Kidney (tissue), 14 donors: ENCODE data around the gene TRUB2. TPM values are rescaled to one million over a fixed set of nuclear protein-coding genes. Genes with fewer than 3 reads are reported as not detected.

Experiments used
- DNase-seq, 5 donors: peaks; one replicate each; pipeline ENCODE4 v3.0.0-alpha.2; 2013 to 2020
- FAIRE-seq: peaks from 2 replicates; lab custom pipeline; 2012; peaks lifted over from hg19 to GRCh38; lab: Jason Lieb, UNC
- H3K27ac ChIP-seq, 2 donors: one replicate each; pipeline ENCODE4 v1.7.0; 2013; ENCODE audit warnings: low read depth in 2 of 2, low read length in 2 of 2, inconsistent platforms in 1 of 2
- H3K27me3 ChIP-seq: one replicate; pipeline ENCODE4 v1.7.1; 2013; ENCODE audit warnings: low read length, inconsistent platforms; ENCODE audit not compliant: control insufficient read depth, insufficient read depth
- H3K36me3 ChIP-seq, 3 donors: one replicate each; pipeline versions ENCODE4 v1.7.0 to v1.7.1; 2013; ENCODE audit warnings: low read length in 3 of 3, control low read depth in 1 of 3, inconsistent platforms in 1 of 3; ENCODE audit not compliant: insufficient read depth in 3 of 3, control insufficient read depth in 2 of 3
- H3K4me1 ChIP-seq, 3 donors: one replicate each; pipeline versions ENCODE4 v1.7.0 to v1.7.1; 2013; ENCODE audit warnings: low read length in 3 of 3, inconsistent platforms in 1 of 3, low read depth in 1 of 3; ENCODE audit not compliant: control insufficient read depth in 2 of 3, insufficient read depth in 2 of 3
- H3K4me3 ChIP-seq, 3 donors: one replicate each; pipeline versions ENCODE4 v1.7.0 to v1.8.1; 2013; ENCODE audit warnings: low read length in 3 of 3, control low read depth in 1 of 3, inconsistent platforms in 1 of 3
- H3K9ac ChIP-seq, 3 donors: one replicate each; pipeline versions ENCODE4 v1.7.0 to v1.7.1; 2013; ENCODE audit warnings: low read length in 3 of 3, control low read depth in 1 of 3, inconsistent platforms in 1 of 3
- H3K9me3 ChIP-seq, 3 donors: one replicate each; pipeline versions ENCODE4 v1.7.0 to v1.7.1; 2013; ENCODE audit warnings: low read length in 3 of 3, control low read depth in 1 of 3, inconsistent platforms in 1 of 3; ENCODE audit not compliant: control insufficient read depth in 2 of 3, insufficient read depth in 1 of 3
- CTCF ChIP-seq: IDR thresholded peaks from 3 replicates; pipeline ENCODE4 v1.5.1; 2012; ENCODE audit warnings: mild to moderate bottlenecking, moderate library complexity, borderline replicate concordance; ENCODE audit not compliant: insufficient read depth; ENCODE audit errors: extremely low read depth
- intact Hi-C: fragments of 100-400 bp; cut with DNase I; formaldehyde crosslinking; loops from one replicate; pipeline ENCODE4 v1.11.1; 2022
- polyA plus RNA-seq: library from polyadenylated mRNA; stranded (reverse); fragments of 350-450 nt; fragmentation: Illumina TruSeq; extraction: RNeasy Lipid Tissue Mini Kit (QIAGEN cat#74804); gene quantifications from one replicate; pipeline ENCODE4 v1.2.3, GENCODE V29; 2014; ENCODE audit warnings: low read depth, low replicate concordance; ENCODE audit not compliant: insufficient read depth
- total RNA-seq: library from RNA; stranded (reverse); fragmentation: NEBNext Ultra II Directional; extraction: Animal tissue kit (Norgen Biotek cat#: 25700); gene quantifications from one replicate; pipeline ENCODE4 v1.2.1, GENCODE V29; 2021
- donor health status: control.
- donor health status: control.
- donor health status: control.
- donor health status: control.
- donor health status: control.
- donor health status: DM: yes; HTN: yes; CAD: no.
- donor health status: Normal renal cell carcinoma (clear cell type).

The TRUB2 gene
- total and polyA plus RNA-seq, 2 donors from 2014 or later, result 22.4 to 40.8 TPM

- Histone ChIP-seq H3K9me3 (no peaks in the 10 kb centered on the region), H3K4me1 (peaks cover 0 to 18% (median 11%) of the 10 kb centered on the region in 3 donors), H3K4me3 (no peak overlapping the region), H3K27me3 (no peaks in the 10 kb centered on the region), H3K27ac (no peak overlapping the region), H3K9ac (no peak overlapping the region), H3K36me3 (peaks cover 6 to 19% (median 16%) of the 10 kb centered on the region in 3 donors)
- intact Hi-C loops, result no loop called here
- no peak for TF ChIP-seq CTCF
- no peak for DNase-seq
- FAIRE-seq, result no peak
Measured at GRCh38 chr9:128325629-128326028, 3.4 kb upstream of the TRUB2 start.

GRCh38 chr9:128324401-128324800, 2.2 kb upstream of the TRUB2 start:
- intact Hi-C loops, result no loop called here
- TF ChIP-seq CTCF, result no peak
- FAIRE-seq, result no peak
- H3K36me3 ChIP-seq, result peaks cover 6 to 19% (median 16%) of the 10 kb centered on the region in 3 donors
- H3K9me3 ChIP-seq, result no peaks in the 10 kb centered on the region
- H3K27me3 ChIP-seq, result no peaks in the 10 kb centered on the region
- no peak overlapping the region for H3K9ac ChIP-seq
- DNase-seq, result no peak
- H3K27ac ChIP-seq, result no peak overlapping the region
- H3K4me1 ChIP-seq, result peaks cover 0 to 18% (median 11%) of the 10 kb centered on the region in 3 donors
- no peak overlapping the region for H3K4me3 ChIP-seq

GRCh38 chr9:128323791-128324190, 1.5 kb upstream of the TRUB2 start:
- no peak overlapping the region for H3K9ac ChIP-seq
- FAIRE-seq, result no peak
- no peak overlapping the region for H3K27ac ChIP-seq

More at GRCh38 chr9:128323791-128324190, 1.5 kb upstream of the TRUB2 start:
- Histone ChIP-seq H3K27me3 (no peaks in the 10 kb centered on the region), H3K9me3 (no peaks in the 10 kb centered on the region), H3K4me3 (peak overlapping the region in 2 of 3 donors; percentile 89 to 100), H3K36me3 (peaks cover 6 to 19% (median 16%) of the 10 kb centered on the region in 3 donors), H3K4me1 (peaks cover 0 to 18% (median 11%) of the 10 kb centered on the region in 3 donors)
- intact Hi-C loops, result no loop called here
- TF ChIP-seq CTCF, result no peak
- DNase-seq, result no peak
